Body of pancreas (tissue), 4 donors: ENCODE results near the gene CDH11. TPM values are rescaled to one million over a fixed set of nuclear protein-coding genes. Genes with fewer than 3 reads are reported as not detected.

Experiments
- ATAC-seq: fragments of 150-250 bp; one replicate; pipeline ENCODE4 v1.9.1; 2016
- DNase-seq, 4 donors: peaks; one replicate each; pipeline ENCODE4 v3.0.0-alpha.2; 2019
- H3K27ac ChIP-seq, 4 donors: fragments of 200-600 bp; sonication (generic); 1 replicate in 3 of 4; 2 replicates in 1 of 4; pipeline versions ENCODE4 v1.5.1 to v1.6.1; 2016 to 2019; ENCODE audit warnings: mild to moderate bottlenecking in 1 of 4, mixed read lengths in 1 of 4, moderate library complexity in 1 of 4
- H3K27me3 ChIP-seq, 2 donors: fragments of 200-600 bp; sonication (generic); one replicate each; pipeline ENCODE4 v1.6.0; 2016; ENCODE audit warnings: mild to moderate bottlenecking in 1 of 2
- H3K36me3 ChIP-seq, 2 donors: fragments of 200-600 bp; sonication (generic); replicated peaks in 1 of 2; 2 replicates each; pipeline ENCODE4 v1.5.1; 2016; ENCODE audit warnings: low read depth in 2 of 2; ENCODE audit not compliant: insufficient read depth in 1 of 2
- H3K4me1 ChIP-seq: fragments of 200-600 bp; sonication (generic); one replicate; pipeline ENCODE4 v1.6.0; 2016
- H3K4me3 ChIP-seq, 2 donors: fragments of 200-600 bp; sonication (generic); 1 replicate in 1 of 2; 2 replicates in 1 of 2; pipeline ENCODE4 v1.5.1; 2016 to 2019
- H3K9me3 ChIP-seq, 3 donors: fragments of 200-600 bp; sonication (generic); 1 replicate in 2 of 3; 2 replicates in 1 of 3; pipeline ENCODE4 v1.5.1; 2016
- POLR2A ChIP-seq, 3 donors: fragments of 450-650 bp; IDR thresholded peaks; one replicate each; pipeline ENCODE4 v1.6.1; 2016; ENCODE audit warnings: antibody characterized with exemption in 3 of 3, mild to moderate bottlenecking in 2 of 3
- WGBS, 2 donors: methylation state at CpG; one replicate each; pipeline ENCODE4 v1.1.5; 2017; 5-methylcytosine and 5-hydroxymethylcytosine counted together
- intact Hi-C: fragments of 100-400 bp; cut with DNase I; formaldehyde crosslinking; loops from one replicate; pipeline ENCODE4 v1.15.1; 2023
- total RNA-seq, 2 donors: library from RNA; depleted of rRNA; stranded (reverse); fragments of >200 nt; gene quantifications; one replicate each; pipeline ENCODE4 v1.1.0, GENCODE V29; 2016
- TF ChIP-seq, protein P1 (sequence below), 7 experiments: fragments of 450-650 bp in 4 of 7; fragments of 200-600 bp in 3 of 7; sonication (generic) in 3 of 7; IDR thresholded peaks; one replicate each; pipeline ENCODE4 v1.5.1; 2016 to 2019; ENCODE audit warnings: antibody characterized with exemption in 7 of 7

The CDH11 gene
- total RNA-seq, 2 donors from 2014 or later, result 8.6 to 17.6 TPM

DNA sequence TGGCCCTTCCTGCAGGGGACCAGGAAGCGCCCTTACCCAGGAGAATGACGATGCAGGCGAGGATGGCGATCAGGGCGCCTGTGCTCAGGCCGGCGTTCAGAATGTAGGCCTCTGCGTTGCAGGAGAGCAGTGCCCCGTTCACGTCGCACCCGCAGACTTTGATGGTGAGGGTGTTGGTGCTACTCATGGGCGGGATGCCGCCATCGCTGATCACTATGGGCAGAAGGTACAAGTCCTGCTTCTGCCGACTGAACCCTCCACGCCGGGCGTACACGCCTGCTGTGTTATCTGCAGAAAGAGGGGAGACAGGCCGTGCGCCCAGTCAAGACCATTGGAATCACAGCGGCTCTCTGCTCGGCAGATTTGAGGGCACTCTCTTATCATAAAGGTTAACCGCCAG is 171.1 kb downstream of the CDH11 start:
- Histone ChIP-seq H3K36me3 (no peaks in the 10 kb centered on the region), H3K4me3 (no peak overlapping the region), H3K9me3 (no peaks in the 10 kb centered on the region), H3K27ac (no peak overlapping the region), H3K27me3 (no peaks in the 10 kb centered on the region), H3K4me1 (no peaks in the 10 kb centered on the region)
- ATAC-seq (no peak), DNase-seq (no peak)
- WGBS, 2 donors, result 81 to 90% methylated on average over 25 of the region's 25 CpGs
- no peak for TF ChIP-seq POLR2A (IDR thresholded peaks at IDR 0.05)
- TF ChIP-seq, protein P1, sequence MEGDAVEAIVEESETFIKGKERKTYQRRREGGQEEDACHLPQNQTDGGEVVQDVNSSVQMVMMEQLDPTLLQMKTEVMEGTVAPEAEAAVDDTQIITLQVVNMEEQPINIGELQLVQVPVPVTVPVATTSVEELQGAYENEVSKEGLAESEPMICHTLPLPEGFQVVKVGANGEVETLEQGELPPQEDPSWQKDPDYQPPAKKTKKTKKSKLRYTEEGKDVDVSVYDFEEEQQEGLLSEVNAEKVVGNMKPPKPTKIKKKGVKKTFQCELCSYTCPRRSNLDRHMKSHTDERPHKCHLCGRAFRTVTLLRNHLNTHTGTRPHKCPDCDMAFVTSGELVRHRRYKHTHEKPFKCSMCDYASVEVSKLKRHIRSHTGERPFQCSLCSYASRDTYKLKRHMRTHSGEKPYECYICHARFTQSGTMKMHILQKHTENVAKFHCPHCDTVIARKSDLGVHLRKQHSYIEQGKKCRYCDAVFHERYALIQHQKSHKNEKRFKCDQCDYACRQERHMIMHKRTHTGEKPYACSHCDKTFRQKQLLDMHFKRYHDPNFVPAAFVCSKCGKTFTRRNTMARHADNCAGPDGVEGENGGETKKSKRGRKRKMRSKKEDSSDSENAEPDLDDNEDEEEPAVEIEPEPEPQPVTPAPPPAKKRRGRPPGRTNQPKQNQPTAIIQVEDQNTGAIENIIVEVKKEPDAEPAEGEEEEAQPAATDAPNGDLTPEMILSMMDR (IDR thresholded peaks at IDR 0.05), result no peak
- intact Hi-C loops, result no loop called here

DNA sequence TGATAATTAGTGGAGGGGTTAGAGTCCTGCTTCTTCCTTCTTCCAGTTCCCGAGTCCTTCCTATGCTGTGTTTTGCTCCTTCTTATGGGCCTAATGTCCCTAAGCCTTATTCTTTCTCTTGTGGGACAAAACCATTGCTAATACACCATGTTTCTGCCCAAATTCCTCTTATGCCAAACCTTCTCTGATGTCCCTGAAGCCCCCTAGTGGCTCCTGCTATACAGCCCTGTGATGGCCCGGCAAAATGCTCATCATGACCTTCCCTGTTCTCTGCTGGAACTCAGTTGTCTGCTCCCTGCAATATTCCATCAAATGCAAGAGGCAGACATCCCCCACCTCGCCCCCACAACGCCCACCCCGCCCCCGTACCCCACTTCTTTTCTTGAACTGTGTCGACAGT is 171.6 kb downstream of the CDH11 start:
- no peaks in the 10 kb centered on the region for H3K4me1 ChIP-seq
- no peaks in the 10 kb centered on the region for H3K9me3 ChIP-seq
- no peak overlapping the region for H3K27ac ChIP-seq
- no peaks in the 10 kb centered on the region for H3K36me3 ChIP-seq
- ATAC-seq (no peak), DNase-seq (no peak)
- H3K27me3 ChIP-seq, result no peaks in the 10 kb centered on the region
- TF ChIP-seq, protein P1 (IDR thresholded peaks at IDR 0.05), result no peak
- TF ChIP-seq POLR2A (IDR thresholded peaks at IDR 0.05), result no peak
- H3K4me3 ChIP-seq, result no peak overlapping the region
- WGBS, 2 donors, result 67 to 75% methylated on average over 4 to 7 of the region's 7 CpGs
- intact Hi-C loops, result no loop called here

- Histone ChIP-seq H3K36me3 (no peaks in the 10 kb centered on the region), H3K27ac (no peak overlapping the region), H3K27me3 (no peaks in the 10 kb centered on the region), H3K4me3 (no peak overlapping the region), H3K4me1 (no peaks in the 10 kb centered on the region), H3K9me3 (no peaks in the 10 kb centered on the region)
- no peak for TF ChIP-seq POLR2A (IDR thresholded peaks at IDR 0.05)
- TF ChIP-seq, protein P1 (IDR thresholded peaks at IDR 0.05), result no peak
- ATAC-seq (no peak), DNase-seq (no peak)
- 10 to 40% methylated on average over 1 of the region's 1 CpG for WGBS, 2 donors
- intact Hi-C loops, result no loop called here
Measured at GRCh38 chr16:64948056-64948455, 173.8 kb downstream of the CDH11 start.

- ATAC-seq (no peak), DNase-seq (no peak)
- no peak overlapping the region for H3K27ac ChIP-seq
- H3K27me3 ChIP-seq, result no peaks in the 10 kb centered on the region
- H3K4me3 ChIP-seq, result no peak overlapping the region
- intact Hi-C loops, result no loop called here
- TF ChIP-seq POLR2A (IDR thresholded peaks at IDR 0.05), result no peak
- TF ChIP-seq, protein P1 (IDR thresholded peaks at IDR 0.05), result no peak
- no peaks in the 10 kb centered on the region for H3K36me3 ChIP-seq
- H3K9me3 ChIP-seq, result no peaks in the 10 kb centered on the region
- H3K4me1 ChIP-seq, result no peaks in the 10 kb centered on the region
- WGBS, 2 donors, result 71 to 75% methylated on average over 12 of the region's 12 CpGs
Measured at GRCh38 chr16:64947651-64948050, 174.2 kb downstream of the CDH11 start.

DNA sequence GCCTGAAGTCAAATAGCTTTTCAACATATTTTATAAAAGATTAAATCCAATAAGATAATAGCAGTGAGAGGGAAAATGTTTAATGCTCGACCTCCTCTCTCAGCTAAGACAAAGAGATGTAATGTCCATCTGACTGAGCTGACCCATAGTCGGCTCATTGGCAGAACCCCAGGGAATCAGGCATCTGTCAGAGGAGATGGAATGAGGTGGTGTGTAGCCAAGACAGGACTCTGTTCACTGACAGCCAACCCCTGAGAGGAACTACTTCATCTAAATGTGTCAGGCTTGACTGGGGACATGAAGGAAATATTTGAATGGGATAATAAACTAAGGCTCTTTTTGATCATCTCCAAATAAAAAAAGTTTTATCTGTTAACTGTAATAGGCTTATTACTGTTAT is 188.0 kb downstream of the CDH11 start:
- Histone ChIP-seq H3K4me1 (no peaks in the 10 kb centered on the region), H3K27me3 (no peaks in the 10 kb centered on the region), H3K9me3 (no peaks in the 10 kb centered on the region), H3K4me3 (no peak overlapping the region), H3K27ac (no peak overlapping the region), H3K36me3 (no peaks in the 10 kb centered on the region)
- DNase-seq (no peak), ATAC-seq (no peak)
- intact Hi-C loops, result no loop called here
- no peak for TF ChIP-seq POLR2A (IDR thresholded peaks at IDR 0.05)
- TF ChIP-seq, protein P1 (IDR thresholded peaks at IDR 0.05), result no peak
- 12 to 24% methylated on average over 2 of the region's 2 CpGs for WGBS, 2 donors
